Ecto neural progenitor cell (in vitro differentiated cells): ENCODE results near the gene RSBN1L.

Experiments used
- DNase-seq: peaks from one replicate; pipeline ENCODE4 v3.0.0-alpha.2; 2018; ENCODE audit warnings: low spot score

Gene RSBN1L

GRCh38 chr7:77731716-77732115 is 35.5 kb downstream of the RSBN1L start:
- DNase-seq = no peak

- no peak for DNase-seq
Observed at GRCh38 chr7:77734659-77735421, 38.6 kb downstream of the RSBN1L start.

- no peak for DNase-seq
Observed at GRCh38 chr7:77735457-77735856, 39.2 kb downstream of the RSBN1L start.

- DNase-seq = no peak
Observed at GRCh38 chr7:77736991-77737390, 40.7 kb downstream of the RSBN1L start.

GRCh38 chr7:77738382-77738781 is 42.1 kb downstream of the RSBN1L start:
- no peak for DNase-seq

- no peak for DNase-seq
Observed at GRCh38 chr7:77738871-77739270, 42.6 kb downstream of the RSBN1L start.

GRCh38 chr7:77740257-77740656 is 44.0 kb downstream of the RSBN1L start:
- no peak for DNase-seq

- DNase-seq = no peak
Observed at GRCh38 chr7:77743518-77743917, 47.3 kb downstream of the RSBN1L start.

- DNase-seq = no peak
Observed at GRCh38 chr7:77745746-77746145, 49.5 kb downstream of the RSBN1L start.

GRCh38 chr7:77746164-77746823 is 50.0 kb downstream of the RSBN1L start:
- DNase-seq = no peak

GRCh38 chr7:77746824-77747165 is 50.5 kb downstream of the RSBN1L start:
- DNase-seq = no peak

GRCh38 chr7:77747178-77747577 is 50.9 kb downstream of the RSBN1L start:
- no peak for DNase-seq

- DNase-seq = no peak
Observed at GRCh38 chr7:77747718-77748117, 51.5 kb downstream of the RSBN1L start.

- no peak for DNase-seq
Observed at GRCh38 chr7:77752016-77752415, 55.8 kb downstream of the RSBN1L start.

- no peak for DNase-seq
Observed at GRCh38 chr7:77753173-77753572, 56.9 kb downstream of the RSBN1L start.

- no peak for DNase-seq
Observed at GRCh38 chr7:77757589-77757988, 61.3 kb downstream of the RSBN1L start.

- DNase-seq = peak; percentile 54
Observed at GRCh38 chr7:77759294-77759889, 63.1 kb downstream of the RSBN1L start.

GRCh38 chr7:77760809-77761453 is 64.7 kb downstream of the RSBN1L start:
- DNase-seq = no peak

GRCh38 chr7:77765481-77765880 is 69.2 kb downstream of the RSBN1L start:
- DNase-seq = no peak

- DNase-seq = no peak
Observed at GRCh38 chr7:77765906-77766800, 69.9 kb downstream of the RSBN1L start.

- DNase-seq = no peak
Observed at GRCh38 chr7:77766801-77767605, 70.7 kb downstream of the RSBN1L start.
